Left lung (tissue), 10 donors: ENCODE data around the gene MBNL1. TPM values are rescaled to one million over a fixed set of nuclear protein-coding genes. Genes with fewer than 3 reads are reported as not detected.

Source experiments
- ATAC-seq: fragments of 200-7000 bp; cut with Tn5 transposase; one replicate; pipeline ENCODE4 v1.9.1; 2020; ENCODE audit warnings: moderate library complexity
- DNase-seq, 4 donors: peaks; one replicate each; pipeline ENCODE4 v3.0.0-alpha.2; 2013 to 2020
- H3K27ac ChIP-seq, 2 donors: fragments of 200-600 bp; sonication (generic) in 1 of 2; one replicate each; pipeline versions ENCODE4 v1.5.0 to v1.8.0; 2020 to 2021
- H3K27me3 ChIP-seq, 2 donors: fragments of 200-600 bp; sonication (generic) in 1 of 2; one replicate each; pipeline versions ENCODE4 v1.5.0 to v1.8.0; 2020 to 2021
- H3K36me3 ChIP-seq, 2 donors: fragments of 200-600 bp; sonication (generic) in 1 of 2; one replicate each; pipeline versions ENCODE4 v1.5.0 to v1.8.0; 2020 to 2021
- H3K4me1 ChIP-seq, 2 donors: fragments of 200-600 bp; one replicate each; pipeline ENCODE4 v1.8.0; 2021
- H3K4me3 ChIP-seq, 2 donors: fragments of 200-600 bp; sonication (generic) in 1 of 2; one replicate each; pipeline versions ENCODE4 v1.5.0 to v1.8.0; 2020 to 2021; ENCODE audit warnings: mild to moderate bottlenecking in 1 of 2
- H3K9me3 ChIP-seq, 2 donors: fragments of 200-600 bp; sonication (generic) in 1 of 2; one replicate each; pipeline versions ENCODE4 v1.5.0 to v1.8.0; 2020 to 2021
- CTCF ChIP-seq, 2 donors: fragments of 200-600 bp; sonication (generic) in 1 of 2; IDR thresholded peaks; one replicate each; pipeline versions ENCODE4 v1.5.0 to v1.8.0; 2021; ENCODE audit warnings: antibody characterized with exemption in 2 of 2
- intact Hi-C, 2 donors: fragments of 100-400 bp; cut with DNase I; formaldehyde crosslinking; loops; one replicate each; pipeline versions ENCODE4 v1.11.2 to v1.14.2; 2022
- polyA plus RNA-seq, 6 donors: library from polyadenylated mRNA; unstranded; fragments of 120-200 nt; gene quantifications; one replicate each; pipeline ENCODE4 v1.2.1, GENCODE V29; 2013; ENCODE audit not compliant: insufficient read length in 6 of 6
- total RNA-seq, 2 donors: library from RNA; stranded (reverse); fragmentation: NEBNext Ultra II Directional; extraction: Animal tissue kit (Norgen Biotek cat#: 25700); gene quantifications; one replicate each; pipeline ENCODE4 v1.2.1, GENCODE V29; 2021
- donor health status: DM: no; HTN: yes; CAD: no.
- donor health status: DM: no; HTN: no; CAD: no.

Gene MBNL1
- total and polyA plus RNA-seq, 8 donors: 92.3 to 246 (median 109) TPM

GRCh38 chr3:152245498-152246170, 23.1 kb upstream of the MBNL1 start:
- H3K36me3 ChIP-seq: no peaks in the 10 kb centered on the region
- H3K27me3 ChIP-seq: no peaks in the 10 kb centered on the region
- peak overlapping the region in 1 of 2 donors; percentile 23 for H3K4me3 ChIP-seq
- intact Hi-C loops: no loop called here
- ATAC-seq: no peak
- H3K9me3 ChIP-seq: no peaks in the 10 kb centered on the region
- no peak for DNase-seq
- no peak for TF ChIP-seq CTCF (IDR thresholded peaks at IDR 0.05)
- H3K27ac ChIP-seq: peak overlapping the region in 1 of 2 donors; percentile 21
- peaks cover 7 to 54% of the 10 kb centered on the region in 2 donors for H3K4me1 ChIP-seq

GRCh38 chr3:152251916-152252315, 16.8 kb upstream of the MBNL1 start:
- ATAC-seq: no peak
- H3K4me1 ChIP-seq: peaks cover 0 to 29% of the 10 kb centered on the region in 2 donors
- H3K27me3 ChIP-seq: no peaks in the 10 kb centered on the region
- no peaks in the 10 kb centered on the region for H3K36me3 ChIP-seq
- no peak for DNase-seq
- intact Hi-C loops: no loop called here
- H3K27ac ChIP-seq: peak overlapping the region in 1 of 2 donors; percentile 47
- no peak for TF ChIP-seq CTCF (IDR thresholded peaks at IDR 0.05)
- no peak overlapping the region for H3K4me3 ChIP-seq
- H3K9me3 ChIP-seq: no peaks in the 10 kb centered on the region

- intact Hi-C loops: no loop called here
- Histone ChIP-seq H3K36me3 (no peaks in the 10 kb centered on the region), H3K4me3 (no peak overlapping the region), H3K9me3 (no peaks in the 10 kb centered on the region), H3K4me1 (peaks cover 0 to 34% of the 10 kb centered on the region in 2 donors), H3K27me3 (no peaks in the 10 kb centered on the region), H3K27ac (peak overlapping the region in 1 of 2 donors; percentile 47)
- no peak for DNase-seq
- no peak for TF ChIP-seq CTCF (IDR thresholded peaks at IDR 0.05)
- ATAC-seq: peak; percentile 16
Measured at GRCh38 chr3:152252755-152253154, 16.0 kb upstream of the MBNL1 start.

GRCh38 chr3:152253514-152253913, 15.2 kb upstream of the MBNL1 start:
- no peak for DNase-seq
- peak; percentile 16 for ATAC-seq
- Histone ChIP-seq H3K27me3 (no peaks in the 10 kb centered on the region), H3K9me3 (no peaks in the 10 kb centered on the region), H3K27ac (peak overlapping the region in 1 of 2 donors; percentile 47), H3K4me1 (peaks cover 3 to 42% of the 10 kb centered on the region in 2 donors), H3K36me3 (no peaks in the 10 kb centered on the region), H3K4me3 (no peak overlapping the region)
- TF ChIP-seq CTCF (IDR thresholded peaks at IDR 0.05): no peak
- intact Hi-C loops: no loop called here

GRCh38 chr3:152254041-152254440, 14.7 kb upstream of the MBNL1 start:
- no peak for DNase-seq
- intact Hi-C loops: no loop called here
- H3K9me3 ChIP-seq: no peaks in the 10 kb centered on the region
- no peak for TF ChIP-seq CTCF (IDR thresholded peaks at IDR 0.05)
- no peak overlapping the region for H3K4me3 ChIP-seq
- H3K4me1 ChIP-seq: peaks cover 8 to 47% of the 10 kb centered on the region in 2 donors
- H3K27me3 ChIP-seq: no peaks in the 10 kb centered on the region
- no peak for ATAC-seq
- no peaks in the 10 kb centered on the region for H3K36me3 ChIP-seq
- peak overlapping the region in 1 of 2 donors; percentile 47 for H3K27ac ChIP-seq
